NCI-H2227 treated with DMSO at 0.1 percent for 48 hours (cell line): ENCODE data around the gene MTARC1.
A peak's percentile ranks its signal among the peaks of the same experiment; 100 is the strongest.

Experiments
- DNase-seq: peaks from one replicate; lab custom pipeline; 2025; lab: John Stamatoyannopoulos, UW

MTARC1 gene

GRCh38 chr1:220786337-220787068, at the start of gene MTARC1:
TSS of gene MTARC1 (plus strand) at chr1:220786913. CDS start at chr1:220786945, 32 bp downstream.
- peak; percentile 73 for DNase-seq

- no peak for DNase-seq
Observed at GRCh38 chr1:220741349-220741748, 45.4 kb upstream of the MTARC1 start.

GRCh38 chr1:220741825-220742224, 44.9 kb upstream of the MTARC1 start:
- no peak for DNase-seq

- DNase-seq: no peak
Observed at GRCh38 chr1:220742520-220742919, 44.2 kb upstream of the MTARC1 start.

- no peak for DNase-seq
Observed at GRCh38 chr1:220746851-220747250, 39.9 kb upstream of the MTARC1 start.

- no peak for DNase-seq
Observed at GRCh38 chr1:220747437-220748088, 39.1 kb upstream of the MTARC1 start.

GRCh38 chr1:220748089-220748934, 38.4 kb upstream of the MTARC1 start, which contains the start of gene MTARC2:
TSS of gene MTARC2 (plus strand) at chr1:220748322. CDS start at chr1:220748532, 210 bp downstream.
- peak; percentile 44 for DNase-seq

GRCh38 chr1:220748936-220749335, 37.8 kb upstream of the MTARC1 start:
- DNase-seq: no peak

GRCh38 chr1:220750131-220750515, 36.6 kb upstream of the MTARC1 start:
- DNase-seq: no peak

- DNase-seq: no peak
Observed at GRCh38 chr1:220751111-220751510, 35.6 kb upstream of the MTARC1 start.

GRCh38 chr1:220754212-220754917, 32.3 kb upstream of the MTARC1 start:
- DNase-seq: no peak

- no peak for DNase-seq
Observed at GRCh38 chr1:220754918-220755295, 31.8 kb upstream of the MTARC1 start.

- no peak for DNase-seq
Observed at GRCh38 chr1:220755309-220755708, 31.4 kb upstream of the MTARC1 start.

GRCh38 chr1:220757441-220757840, 29.3 kb upstream of the MTARC1 start:
- no peak for DNase-seq

GRCh38 chr1:220759147-220759546, 27.6 kb upstream of the MTARC1 start:
- DNase-seq: no peak

- DNase-seq: no peak
Observed at GRCh38 chr1:220761688-220762427, 24.9 kb upstream of the MTARC1 start.

GRCh38 chr1:220764757-220765156, 22.0 kb upstream of the MTARC1 start:
- DNase-seq: no peak

- DNase-seq: no peak
Observed at GRCh38 chr1:220767312-220768125, 19.2 kb upstream of the MTARC1 start.

- no peak for DNase-seq
Observed at GRCh38 chr1:220768126-220768601, 18.5 kb upstream of the MTARC1 start.

- DNase-seq: no peak
Observed at GRCh38 chr1:220769205-220769604, 17.5 kb upstream of the MTARC1 start.
